HTERT RPE-1 (cell line): ENCODE measurements around the gene PKN1.

ENCODE experiments used
- in situ Hi-C: fragments of 300-500 bp; cut with MboI; formaldehyde crosslinking; loops from 4 replicates; pipeline ENCODE4 v1.14.3; 2020; ENCODE audit warnings: low sequenced_read_pairs

The PKN1 gene

GRCh38 chr19:14512406-14512961 lies 79.4 kb downstream of the PKN1 start:
- in situ Hi-C loops = no loop called here

GRCh38 chr19:14514215-14514863 lies 81.2 kb downstream of the PKN1 start:
- in situ Hi-C loops = no loop called here

GRCh38 chr19:14515501-14516047 lies 82.5 kb downstream of the PKN1 start:
- in situ Hi-C loops = no loop called here

- in situ Hi-C loops = no loop called here
These were observed 83.0 kb downstream of the PKN1 start for GRCh38 chr19:14516048-14516534.

- in situ Hi-C loops = no loop called here
These were observed 83.8 kb downstream of the PKN1 start for GRCh38 chr19:14516746-14517438.

- in situ Hi-C loops = no loop called here
These were observed 84.3 kb downstream of the PKN1 start for GRCh38 chr19:14517446-14517839.

GRCh38 chr19:14517840-14518505 lies 84.9 kb downstream of the PKN1 start, which contains the start of gene DNAJB1:
TSS of gene DNAJB1 (minus strand) at chr19:14518397. CDS start at chr19:14518349, 48 bp downstream.
- in situ Hi-C loops = no loop called here

GRCh38 chr19:14519245-14519859 lies 86.2 kb downstream of the PKN1 start:
- in situ Hi-C loops = no loop called here

GRCh38 chr19:14519860-14520407 lies 86.8 kb downstream of the PKN1 start:
- in situ Hi-C loops = no loop called here

- in situ Hi-C loops = no loop called here
These were observed 87.4 kb downstream of the PKN1 start for GRCh38 chr19:14520543-14520942.
